Keratinocyte (primary cell): ENCODE data around the gene TIE1. TPM values are rescaled to one million over a fixed set of nuclear protein-coding genes. Genes with fewer than 3 reads are reported as not detected.

ENCODE experiments used
- DNase-seq: peaks from one replicate; pipeline ENCODE4 v3.0.0-alpha.2; 2011; ENCODE audit warnings: low read depth, missing footprints, low spot score
- FAIRE-seq: peaks from 2 replicates; lab custom pipeline; 2011; peaks lifted over from hg19 to GRCh38; lab: Jason Lieb, UNC
- H2AFZ ChIP-seq: 2 replicates; pipeline ENCODE4 v1.6.0; 2012; ENCODE audit warnings: low read length, control low read depth, inconsistent platforms; ENCODE audit not compliant: control insufficient read depth
- H3K27ac ChIP-seq: 2 replicates; pipeline ENCODE4 v1.5.1; 2011; ENCODE audit warnings: low read length; ENCODE audit not compliant: control insufficient read depth, insufficient read depth
- H3K27me3 ChIP-seq: 3 replicates; pipeline ENCODE4 v1.6.0; 2011; ENCODE audit warnings: low read length; ENCODE audit not compliant: control insufficient read depth, insufficient read depth; ENCODE audit errors: extremely low read depth
- H3K36me3 ChIP-seq, 2 experiments: 2 replicates in 1 of 2; 3 replicates in 1 of 2; pipeline ENCODE4 v1.5.1; 2011; ENCODE audit warnings: low read length in 2 of 2, mild to moderate bottlenecking in 1 of 2; ENCODE audit not compliant: control insufficient read depth in 2 of 2, insufficient read depth in 2 of 2; ENCODE audit errors: extremely low read depth in 1 of 2
- H3K4me1 ChIP-seq: 3 replicates; pipeline ENCODE4 v1.5.1; 2011; ENCODE audit warnings: low read length; ENCODE audit not compliant: control insufficient read depth, insufficient read depth; ENCODE audit errors: extremely low read depth
- H3K4me2 ChIP-seq: 3 replicates; pipeline ENCODE4 v1.6.0; 2011; ENCODE audit warnings: low read depth, low read length; ENCODE audit not compliant: control insufficient read depth, insufficient read depth; ENCODE audit errors: extremely low read depth
- H3K4me3 ChIP-seq, 3 experiments: fragments of 200-600 bp in 1 of 3; sonication (generic) in 1 of 3; 2 replicates in 2 of 3; 3 replicates in 1 of 3; pipeline ENCODE4 v1.5.1; 2011 to 2016; ENCODE audit warnings: low read length in 3 of 3, mild to moderate bottlenecking in 3 of 3, control low read depth in 2 of 3, inconsistent platforms in 1 of 3, low read depth in 1 of 3, mixed read lengths in 1 of 3, mixed run types in 1 of 3, moderate library complexity in 1 of 3; ENCODE audit not compliant: control insufficient read depth in 2 of 3, insufficient read depth in 2 of 3; ENCODE audit errors: extremely low read depth in 1 of 3
- H3K79me2 ChIP-seq: 2 replicates; pipeline ENCODE4 v1.6.0; 2012; ENCODE audit warnings: low read length; ENCODE audit not compliant: control insufficient read depth, insufficient read depth
- H3K9ac ChIP-seq: 3 replicates; pipeline ENCODE4 v1.6.0; 2011; ENCODE audit warnings: low read length; ENCODE audit not compliant: control insufficient read depth, insufficient read depth; ENCODE audit errors: extremely low read depth
- H3K9me1 ChIP-seq: 3 replicates; pipeline ENCODE4 v1.6.0; 2011; ENCODE audit warnings: low read length; ENCODE audit not compliant: control insufficient read depth, insufficient read depth; ENCODE audit errors: extremely low read depth
- H3K9me3 ChIP-seq: 2 replicates; pipeline ENCODE4 v1.5.1; 2012; ENCODE audit warnings: low read depth, low read length; ENCODE audit not compliant: control insufficient read depth
- H4K20me1 ChIP-seq: 3 replicates; pipeline ENCODE4 v1.6.0; 2011; ENCODE audit warnings: low read length; ENCODE audit not compliant: control insufficient read depth, insufficient read depth; ENCODE audit errors: extremely low read depth
- CTCF ChIP-seq, 3 experiments: IDR thresholded peaks in 1 of 3; conservative IDR thresholded peaks in 1 of 3; optimal IDR thresholded peaks in 1 of 3; 2 replicates in 2 of 3; 3 replicates in 1 of 3; pipeline versions ENCODE3 to v1.5.1; 2011; ENCODE audit warnings: low read length in 3 of 3, mild to moderate bottlenecking in 3 of 3, moderate library complexity in 2 of 3, control low read depth in 1 of 3, inconsistent platforms in 1 of 3; ENCODE audit not compliant: insufficient read depth in 2 of 3; ENCODE audit errors: extremely low read depth in 1 of 3
- EZH2 ChIP-seq: IDR thresholded peaks from one replicate; pipeline ENCODE4 v1.6.1; 2012; ENCODE audit warnings: inconsistent platforms, mild to moderate bottlenecking, low read length, moderate library complexity
- dilution Hi-C: fragments of 300-500 bp; cut with MboI; formaldehyde crosslinking; loops from one replicate; pipeline ENCODE4 v1.7.0; 2020; ENCODE audit warnings: low sequenced_read_pairs; ENCODE audit not compliant: extremely low pct_ligation_motif_present
- polyA plus RNA-seq, 5 experiments: library from polyadenylated mRNA; depleted of rRNA in 3 of 5; stranded (reverse) in 3 of 5; stranded (forward) in 1 of 5; unstranded in 1 of 5; fragments of >200 nt; gene quantifications; 1 replicate in 1 of 5; 2 replicates in 3 of 5; 3 replicates in 1 of 5; pipeline versions ENCODE4 v1.2.1 to v1.2.3, GENCODE V29; 2011 to 2012; ENCODE audit warnings: missing spikeins in 2 of 5, low read depth in 1 of 5, low replicate concordance in 1 of 5

TIE1 gene
- polyA plus RNA-seq, 1 donor (not counting 4 experiments of a cell fraction or from before 2014, with no cell fraction given) = not detected

- Histone ChIP-seq H4K20me1 (no peaks in the 10 kb centered on the region), H3K79me2 (no peaks in the 10 kb centered on the region), H3K27ac (no peak overlapping the region), H3K4me2 (no peak overlapping the region), H3K9me1 (no peaks in the 10 kb centered on the region), H3K27me3 (no peaks in the 10 kb centered on the region), H2AFZ (no peak overlapping the region), H3K4me3 (no peak overlapping the region), H3K9me3 (no peaks in the 10 kb centered on the region), H3K4me1 (no peaks in the 10 kb centered on the region), H3K9ac (no peak overlapping the region), H3K36me3 (no peaks in the 10 kb centered on the region)
- no peak for DNase-seq
- FAIRE-seq = no peak
- dilution Hi-C loops = no loop called here
- no peak for TF ChIP-seq CTCF (optimal IDR thresholded peaks at IDR 0.05 in 1 of 3, IDR thresholded peaks at IDR 0.05 in 1 of 3, conservative IDR thresholded peaks at IDR 0.05 in 1 of 3; ENCODE audit: extremely low read depth in 1 of 3, insufficient read depth in 2 of 3, low read length in 3 of 3)
- no peak for TF ChIP-seq EZH2
Measured at GRCh38 chr1:43322506-43322905, 21.7 kb downstream of the TIE1 start.

GRCh38 chr1:43324810-43325209 lies 24.0 kb downstream of the TIE1 start:
- dilution Hi-C loops = no loop called here
- FAIRE-seq = no peak
- Histone ChIP-seq H3K4me2 (no peak overlapping the region), H3K27ac (no peak overlapping the region), H3K36me3 (no peaks in the 10 kb centered on the region), H3K4me1 (peaks cover 1% of the 10 kb centered on the region), H3K9me3 (no peaks in the 10 kb centered on the region), H4K20me1 (no peaks in the 10 kb centered on the region), H3K27me3 (no peaks in the 10 kb centered on the region), H2AFZ (no peak overlapping the region), H3K4me3 (no peak overlapping the region), H3K79me2 (no peaks in the 10 kb centered on the region), H3K9me1 (no peaks in the 10 kb centered on the region), H3K9ac (no peak overlapping the region)
- TF ChIP-seq CTCF (optimal IDR thresholded peaks at IDR 0.05 in 1 of 3, IDR thresholded peaks at IDR 0.05 in 1 of 3, conservative IDR thresholded peaks at IDR 0.05 in 1 of 3; ENCODE audit: extremely low read depth in 1 of 3, insufficient read depth in 2 of 3, low read length in 3 of 3) = no peak
- TF ChIP-seq EZH2 = no peak
- DNase-seq = no peak
